Measurements from ENCODE around the gene SGPL1. TPM values are rescaled to one million over a fixed set of nuclear protein-coding genes. Genes with fewer than 3 reads are reported as not detected.

SGPL1 gene
- total and polyA plus RNA-seq, 10 of the 15 experiments (the other 5 are each of a cell fraction or from before 2014, with no cell fraction given): 4.9 to 20.7 (median 10.6) TPM

GRCh38 chr10:70864935-70865334 is 49.2 kb downstream of the SGPL1 start:
- SMC1A ChIA-PET (ENCODE audit: uncharacterized antibody, unreplicated experiment): interaction anchor here (0.8 to 1.8 kb wide), 6 partner anchors 7 to 47 kb away, joined by 3 to 5 read pairs (median 3); no protein-coding TSS in a partner anchor
- no peaks in the 10 kb centered on the region for H3K4me1 ChIP-seq (ENCODE audit: control insufficient read depth, insufficient read depth, low read length)
- H2AFZ ChIP-seq (ENCODE audit: control insufficient read depth, low read depth, low read length): no peak overlapping the region
- no peaks in the 10 kb centered on the region for H3K9me3 ChIP-seq (replicated peaks; ENCODE audit: control insufficient read depth, insufficient read depth, low read length)
- H3K9ac ChIP-seq (ENCODE audit: control insufficient read depth, insufficient read depth, low read length): no peak overlapping the region
- no peaks in the 10 kb centered on the region for H3K27me3 ChIP-seq (replicated peaks in 1 of 2; ENCODE audit: control insufficient read depth in 2 of 2, insufficient read depth in 2 of 2, low read length in 1 of 2)
- no peaks in the 10 kb centered on the region for H4K20me1 ChIP-seq (ENCODE audit: control insufficient read depth, insufficient read depth)
- CTCF ChIA-PET: interaction anchor here (1.4 to 1.5 kb wide), 2 partner anchors 313 to 403 kb away, joined by 3 read pairs; no protein-coding TSS in a partner anchor
- POLR2A ChIA-PET: no interaction called here
- no peak for TF ChIP-seq POLR2AphosphoS2 (IDR thresholded peaks at IDR 0.05; ENCODE audit: low read depth, low read length)
- TF ChIP-seq TCF3 (IDR thresholded peaks at IDR 0.05; ENCODE audit: borderline replicate concordance, insufficient read depth, low read depth, low read length): no peak
- no peak for TF ChIP-seq CHD1 (IDR thresholded peaks at IDR 0.05; ENCODE audit: low read depth, low read length)
- TF ChIP-seq PKNOX1 (IDR thresholded peaks at IDR 0.05): no peak
- no peak for TF ChIP-seq ZNF687 (IDR thresholded peaks at IDR 0.05)
- TF ChIP-seq PRDM15 (CRISPR knock-in tag; IDR thresholded peaks at IDR 0.05): no peak
- no peak for TF ChIP-seq MYC (IDR thresholded peaks at IDR 0.05; ENCODE audit: insufficient read depth, insufficient read length, insufficient replicate concordance, low read length, severe bottlenecking)
- no peak for TF ChIP-seq YBX1 (IDR thresholded peaks at IDR 0.05)
- no peak overlapping the region for H3K4me3 ChIP-seq
- WGBS (ENCODE audit: insufficient coverage, insufficient replicate concordance, low lambda C conversion rate, missing lambda C conversion rate): 96% methylated on average over 1 of the region's 1 CpG
- DNase-seq (ENCODE audit: low read depth, low spot score): no peak
- RAD21 ChIA-PET (ENCODE audit: unreplicated experiment): no interaction called here
- ATAC-seq: no peak
- intact Hi-C loops (cut with micrococcal nuclease; ENCODE audit: unreplicated experiment): no loop called here
- H3K27ac ChIP-seq (ENCODE audit: control insufficient read depth, insufficient read depth): no peak overlapping the region
- FAIRE-seq: no peak
- H3K36me3 ChIP-seq (ENCODE audit: control insufficient read depth in 2 of 2, insufficient read depth in 2 of 2, low read length in 1 of 2): no peaks in the 10 kb centered on the region; a peak in 1 of 4 replicates
- no peak overlapping the region for H3K4me2 ChIP-seq (ENCODE audit: control insufficient read depth, insufficient read depth)
- in situ Hi-C loops (cut with MboI): no loop called here
- no peaks in the 10 kb centered on the region for H3K79me2 ChIP-seq (ENCODE audit: control insufficient read depth, insufficient read depth, low read length)
- BruUV-seq (replicated peaks): no TSS peak

Measured in GM12878 (cell line).